ENCODE measurements around the gene BCAS1.

- TF ChIP-seq POLR2A (IDR thresholded peaks at IDR 0.05; ENCODE audit: low read length) (no peak), GATA1 (IDR thresholded peaks at IDR 0.05; ENCODE audit: low read depth, low read length) (no peak)
Observed at GRCh38 chr20:53989401-53989800, 81.0 kb downstream of the BCAS1 start.

Measured in erythroblast (primary cell).